HEK293 (cell line): ENCODE data around the gene CCDC14.

Experiments used
- CTCF ChIA-PET: fragments of 350-600 bp; formaldehyde crosslinking; extraction: SDS; loops from one replicate; lab custom pipeline; 2021; ENCODE audit warnings: antibody characterized with exemption; lab: Yijun Ruan, JAX
- POLR2A ChIA-PET: fragments of 300-600 bp; formaldehyde crosslinking; extraction: SDS; loops from one replicate; lab custom pipeline; 2020; ENCODE audit warnings: antibody characterized with exemption, inconsistent platforms; lab: Yijun Ruan, JAX
- H3K27ac ChIP-seq: fragments of 200-500 bp; sonication (Bioruptor generic); 2 replicates; pipeline ENCODE4 v1.5.1; 2014; ENCODE audit warnings: low read depth, low read length, control low read depth, inconsistent platforms; ENCODE audit errors: extremely low read depth
- H3K36me3 ChIP-seq, 2 experiments: fragments of 200-500 bp in 1 of 2; sonication (Bioruptor generic) in 1 of 2; 1 replicate in 1 of 2; 2 replicates in 1 of 2; pipeline ENCODE4 v1.5.1; 2014 to 2017; ENCODE audit warnings: inconsistent platforms in 2 of 2, low read length in 2 of 2; ENCODE audit not compliant: control insufficient read depth in 2 of 2, insufficient read depth in 1 of 2
- H3K4me1 ChIP-seq: fragments of 200-500 bp; sonication (Bioruptor generic); 2 replicates; pipeline ENCODE4 v1.5.1; 2014; ENCODE audit warnings: mild to moderate bottlenecking, low read length, inconsistent platforms; ENCODE audit not compliant: control insufficient read depth, insufficient read depth
- H3K4me3 ChIP-seq: 2 replicates; pipeline ENCODE4 v1.5.1; 2011; ENCODE audit warnings: low read depth, mild to moderate bottlenecking, control low read depth, low read length, moderate library complexity
- H3K9me3 ChIP-seq: fragments of 200-500 bp; sonication (Bioruptor generic); 2 replicates; pipeline ENCODE4 v1.5.1; 2014; ENCODE audit warnings: low read depth, low read length, inconsistent platforms; ENCODE audit not compliant: control insufficient read depth, insufficient read depth
- GLIS1 ChIP-seq: fragments of 450-650 bp; formaldehyde crosslinking; IDR thresholded peaks from 2 replicates; pipeline ENCODE4 v1.5.1; 2016; ENCODE audit warnings: missing biosample characterization, missing genetic modification characterization
- GLIS2 ChIP-seq: fragments of 450-650 bp; formaldehyde crosslinking; IDR thresholded peaks from 2 replicates; pipeline ENCODE4 v1.5.1; 2016; ENCODE audit warnings: missing biosample characterization, missing genetic modification characterization
- IKZF3 ChIP-seq: fragments of 450-650 bp; IDR thresholded peaks from 2 replicates; pipeline ENCODE4 v1.5.0; 2018; ENCODE audit warnings: missing biosample characterization, mild to moderate bottlenecking, missing genetic modification characterization, moderate library complexity
- OSR2 ChIP-seq: fragments of 450-650 bp; formaldehyde crosslinking; IDR thresholded peaks from 2 replicates; pipeline ENCODE4 v1.5.1; 2016; ENCODE audit warnings: missing biosample characterization, missing genetic modification characterization
- SP3 ChIP-seq: fragments of 450-650 bp; formaldehyde crosslinking; IDR thresholded peaks from 2 replicates; pipeline ENCODE4 v1.5.1; 2016; ENCODE audit warnings: missing biosample characterization, missing genetic modification characterization
- TCF7L2 ChIP-seq: IDR thresholded peaks from 2 replicates; pipeline ENCODE4 v1.6.1; 2011; ENCODE audit warnings: low read depth, mild to moderate bottlenecking, inconsistent platforms, low read length, moderate library complexity, borderline replicate concordance
- ZBTB20 ChIP-seq: fragments of 450-650 bp; formaldehyde crosslinking; IDR thresholded peaks from 2 replicates; pipeline ENCODE4 v1.5.1; 2016; ENCODE audit warnings: missing biosample characterization, missing genetic modification characterization
- ZBTB8A ChIP-seq: fragments of 450-650 bp; formaldehyde crosslinking; IDR thresholded peaks from 2 replicates; pipeline ENCODE4 v1.5.1; 2016; ENCODE audit warnings: missing biosample characterization, missing genetic modification characterization
- ZFHX2 ChIP-seq: fragments of 450-650 bp; formaldehyde crosslinking; conservative IDR thresholded peaks from 2 replicates; pipeline ENCODE4 v1.5.1; 2016; ENCODE audit warnings: missing biosample characterization, missing genetic modification characterization
- ZNF146 ChIP-seq: fragments of 450-650 bp; formaldehyde crosslinking; IDR thresholded peaks from 2 replicates; pipeline ENCODE4 v1.5.1; 2016; ENCODE audit warnings: missing biosample characterization, missing genetic modification characterization
- ZNF174 ChIP-seq: fragments of 450-650 bp; formaldehyde crosslinking; IDR thresholded peaks from 2 replicates; pipeline ENCODE4 v1.5.0; 2017; ENCODE audit warnings: missing biosample characterization, mild to moderate bottlenecking, missing genetic modification characterization
- ZNF335 ChIP-seq: fragments of 450-650 bp; formaldehyde crosslinking; conservative IDR thresholded peaks from 2 replicates; pipeline ENCODE4 v1.5.1; 2016; ENCODE audit warnings: missing biosample characterization, missing genetic modification characterization
- ZNF501 ChIP-seq: fragments of 450-650 bp; formaldehyde crosslinking; IDR thresholded peaks from 2 replicates; pipeline ENCODE4 v1.5.1; 2016; ENCODE audit warnings: missing biosample characterization, missing genetic modification characterization
- ZNF677 ChIP-seq: fragments of 450-650 bp; IDR thresholded peaks from 2 replicates; pipeline ENCODE4 v1.5.0; 2018; ENCODE audit warnings: missing biosample characterization, mild to moderate bottlenecking, missing genetic modification characterization, moderate library complexity
- ZNF792 ChIP-seq: fragments of 450-650 bp; formaldehyde crosslinking; IDR thresholded peaks from 2 replicates; pipeline ENCODE4 v1.5.1; 2016; ENCODE audit warnings: missing biosample characterization, missing genetic modification characterization
- ZNF837 ChIP-seq: fragments of 450-650 bp; formaldehyde crosslinking; IDR thresholded peaks from 2 replicates; pipeline ENCODE4 v1.5.1; 2016; ENCODE audit warnings: missing biosample characterization, missing genetic modification characterization
- ZSCAN30 ChIP-seq: fragments of 450-650 bp; IDR thresholded peaks from 2 replicates; pipeline ENCODE4 v1.5.1; 2018; ENCODE audit warnings: missing biosample characterization, mild to moderate bottlenecking, missing genetic modification characterization, moderate library complexity
- ZXDB ChIP-seq: fragments of 450-650 bp; formaldehyde crosslinking; IDR thresholded peaks from 2 replicates; pipeline ENCODE4 v1.5.1; 2016; ENCODE audit warnings: missing biosample characterization, missing genetic modification characterization
- TF ChIP-seq, protein P1 (sequence below): fragments of 450-650 bp; formaldehyde crosslinking; IDR thresholded peaks from 2 replicates; pipeline ENCODE4 v1.5.1; 2016; ENCODE audit warnings: missing biosample characterization, missing genetic modification characterization
- TF ChIP-seq, protein P2 (sequence below): fragments of 450-650 bp; formaldehyde crosslinking; IDR thresholded peaks from 2 replicates; pipeline ENCODE4 v1.5.1; 2017; ENCODE audit warnings: missing biosample characterization, missing genetic modification characterization
- TF ChIP-seq, protein P3 (sequence below): fragments of 450-650 bp; formaldehyde crosslinking; IDR thresholded peaks from 2 replicates; pipeline ENCODE4 v1.5.1; 2016; ENCODE audit warnings: missing biosample characterization, missing genetic modification characterization
- TF ChIP-seq, protein P4 (sequence below): fragments of 450-650 bp; formaldehyde crosslinking; IDR thresholded peaks from 2 replicates; pipeline ENCODE4 v1.5.1; 2016; ENCODE audit warnings: missing biosample characterization, missing genetic modification characterization
- TF ChIP-seq, protein P5 (sequence below): fragments of 450-650 bp; formaldehyde crosslinking; optimal IDR thresholded peaks from 2 replicates; pipeline ENCODE3; 2016; ENCODE audit warnings: missing biosample characterization, mild to moderate bottlenecking, missing genetic modification characterization

CCDC14 gene, protein sequence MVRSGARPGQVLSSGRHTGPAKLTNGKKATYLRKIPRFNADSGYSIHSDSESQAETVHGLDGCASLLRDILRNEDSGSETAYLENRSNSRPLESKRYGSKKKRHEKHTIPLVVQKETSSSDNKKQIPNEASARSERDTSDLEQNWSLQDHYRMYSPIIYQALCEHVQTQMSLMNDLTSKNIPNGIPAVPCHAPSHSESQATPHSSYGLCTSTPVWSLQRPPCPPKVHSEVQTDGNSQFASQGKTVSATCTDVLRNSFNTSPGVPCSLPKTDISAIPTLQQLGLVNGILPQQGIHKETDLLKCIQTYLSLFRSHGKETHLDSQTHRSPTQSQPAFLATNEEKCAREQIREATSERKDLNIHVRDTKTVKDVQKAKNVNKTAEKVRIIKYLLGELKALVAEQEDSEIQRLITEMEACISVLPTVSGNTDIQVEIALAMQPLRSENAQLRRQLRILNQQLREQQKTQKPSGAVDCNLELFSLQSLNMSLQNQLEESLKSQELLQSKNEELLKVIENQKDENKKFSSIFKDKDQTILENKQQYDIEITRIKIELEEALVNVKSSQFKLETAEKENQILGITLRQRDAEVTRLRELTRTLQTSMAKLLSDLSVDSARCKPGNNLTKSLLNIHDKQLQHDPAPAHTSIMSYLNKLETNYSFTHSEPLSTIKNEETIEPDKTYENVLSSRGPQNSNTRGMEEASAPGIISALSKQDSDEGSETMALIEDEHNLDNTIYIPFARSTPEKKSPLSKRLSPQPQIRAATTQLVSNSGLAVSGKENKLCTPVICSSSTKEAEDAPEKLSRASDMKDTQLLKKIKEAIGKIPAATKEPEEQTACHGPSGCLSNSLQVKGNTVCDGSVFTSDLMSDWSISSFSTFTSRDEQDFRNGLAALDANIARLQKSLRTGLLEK

DNA sequence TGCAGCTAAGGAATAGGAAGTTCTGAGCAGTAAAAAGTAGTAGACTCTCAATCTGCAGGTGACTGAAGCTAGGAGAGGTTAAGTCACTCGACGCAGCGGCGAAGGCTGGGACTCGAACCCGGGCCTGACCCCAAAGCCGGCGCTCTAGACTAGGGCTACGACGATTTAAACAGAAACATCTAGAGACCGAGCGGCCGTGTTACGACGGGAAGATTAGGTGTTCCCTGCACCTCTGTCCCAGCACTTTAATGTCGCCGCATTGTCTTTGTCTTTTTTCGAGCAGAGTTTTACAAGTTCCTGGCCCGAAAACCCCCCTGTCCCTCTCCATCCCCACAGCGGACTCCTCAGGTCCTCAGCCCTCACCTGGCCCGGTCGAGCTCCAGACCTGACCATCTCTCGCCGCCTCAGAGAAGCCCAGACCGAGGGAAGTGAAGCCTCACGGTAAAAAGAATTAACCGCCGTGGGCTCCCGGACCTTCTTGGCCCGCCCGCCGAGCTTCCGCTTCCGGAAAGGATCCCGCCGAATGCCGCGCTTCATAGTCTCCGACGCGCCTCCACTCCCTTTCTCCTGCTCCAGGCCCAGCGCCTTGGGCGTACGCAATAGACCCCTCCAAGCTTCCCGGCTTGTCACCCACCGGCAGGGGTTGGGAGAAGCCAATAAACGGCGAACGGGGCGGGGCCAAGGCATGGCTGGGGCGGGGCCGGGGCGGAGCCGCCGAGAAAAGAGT lies at the start of gene CCDC14:
CCDC14 (minus strand) TSS at position 449 of the 727 bp plus-strand sequence; CDS start at position 393, 56 bp downstream.
- Histone ChIP-seq H3K36me3 (peaks cover 4 to 5% of the 10 kb centered on the region in 2 experiments; a peak in 2 of 3 replicates), H3K4me3 (peak within 1 kb of the TSS; percentile 77), H3K4me1 (no peaks in the 10 kb centered on the region), H3K9me3 (no peaks in the 10 kb centered on the region), H3K27ac (peak within 1 kb of the TSS; percentile 81)
- POLR2A ChIA-PET = interaction anchor here (0.7 to 1.5 kb wide), 4 partner anchors 11 to 485 kb away, joined by 3 to 6 read pairs (median 4); partner anchors contain the start of gene KALRN
- CTCF ChIA-PET = interaction anchor here (0.5 to 0.7 kb wide), 3 partner anchors 75 to 309 kb away, joined by 3 to 6 read pairs (median 4); no protein-coding TSS in a partner anchor
- TF ChIP-seq IKZF3 (tag by site-specific recombination) (peak; percentile 98), GLIS2 (peak; percentile 68), ZNF146 (no peak), ZFHX2 (tag by site-specific recombination) (no peak), GLIS1 (tag by site-specific recombination) (peak; percentile 56), ZNF174 (tag by site-specific recombination) (no peak), ZNF501 (tag by site-specific recombination) (peak; percentile 45; the same call in 1 of the 2 replicates), ZBTB8A (peak; percentile 30), ZNF677 (no peak), ZBTB20 (tag by site-specific recombination) (0 out of 2 replicates have a peak, but pooled peaks have one; percentile 15), ZNF335 (tag by site-specific recombination) (peak; percentile 38; the same call in 1 of the 2 replicates), ZXDB (tag by site-specific recombination) (peak; percentile 67; the same call in 1 of the 2 replicates), ZNF837 (tag by site-specific recombination) (no peak), TCF7L2 (peak; percentile 38; the same call in 1 of the 2 replicates), SP3 (tag by site-specific recombination) (peak; percentile 55; the same call in 1 of the 2 replicates), ZNF792 (no peak), OSR2 (tag by site-specific recombination) (peak; percentile 31; the same call in 1 of the 2 replicates), ZSCAN30 (tag by site-specific recombination) (peak; percentile 24; the same call in 1 of the 2 replicates)
- TF ChIP-seq, protein P1, sequence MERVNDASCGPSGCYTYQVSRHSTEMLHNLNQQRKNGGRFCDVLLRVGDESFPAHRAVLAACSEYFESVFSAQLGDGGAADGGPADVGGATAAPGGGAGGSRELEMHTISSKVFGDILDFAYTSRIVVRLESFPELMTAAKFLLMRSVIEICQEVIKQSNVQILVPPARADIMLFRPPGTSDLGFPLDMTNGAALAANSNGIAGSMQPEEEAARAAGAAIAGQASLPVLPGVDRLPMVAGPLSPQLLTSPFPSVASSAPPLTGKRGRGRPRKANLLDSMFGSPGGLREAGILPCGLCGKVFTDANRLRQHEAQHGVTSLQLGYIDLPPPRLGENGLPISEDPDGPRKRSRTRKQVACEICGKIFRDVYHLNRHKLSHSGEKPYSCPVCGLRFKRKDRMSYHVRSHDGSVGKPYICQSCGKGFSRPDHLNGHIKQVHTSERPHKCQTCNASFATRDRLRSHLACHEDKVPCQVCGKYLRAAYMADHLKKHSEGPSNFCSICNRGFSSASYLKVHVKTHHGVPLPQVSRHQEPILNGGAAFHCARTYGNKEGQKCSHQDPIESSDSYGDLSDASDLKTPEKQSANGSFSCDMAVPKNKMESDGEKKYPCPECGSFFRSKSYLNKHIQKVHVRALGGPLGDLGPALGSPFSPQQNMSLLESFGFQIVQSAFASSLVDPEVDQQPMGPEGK (tag by site-specific recombination) = peak; percentile 48
- TF ChIP-seq, protein P2, sequence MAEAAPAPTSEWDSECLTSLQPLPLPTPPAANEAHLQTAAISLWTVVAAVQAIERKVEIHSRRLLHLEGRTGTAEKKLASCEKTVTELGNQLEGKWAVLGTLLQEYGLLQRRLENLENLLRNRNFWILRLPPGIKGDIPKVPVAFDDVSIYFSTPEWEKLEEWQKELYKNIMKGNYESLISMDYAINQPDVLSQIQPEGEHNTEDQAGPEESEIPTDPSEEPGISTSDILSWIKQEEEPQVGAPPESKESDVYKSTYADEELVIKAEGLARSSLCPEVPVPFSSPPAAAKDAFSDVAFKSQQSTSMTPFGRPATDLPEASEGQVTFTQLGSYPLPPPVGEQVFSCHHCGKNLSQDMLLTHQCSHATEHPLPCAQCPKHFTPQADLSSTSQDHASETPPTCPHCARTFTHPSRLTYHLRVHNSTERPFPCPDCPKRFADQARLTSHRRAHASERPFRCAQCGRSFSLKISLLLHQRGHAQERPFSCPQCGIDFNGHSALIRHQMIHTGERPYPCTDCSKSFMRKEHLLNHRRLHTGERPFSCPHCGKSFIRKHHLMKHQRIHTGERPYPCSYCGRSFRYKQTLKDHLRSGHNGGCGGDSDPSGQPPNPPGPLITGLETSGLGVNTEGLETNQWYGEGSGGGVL (tag by site-specific recombination) = no peak
- TF ChIP-seq, protein P3, sequence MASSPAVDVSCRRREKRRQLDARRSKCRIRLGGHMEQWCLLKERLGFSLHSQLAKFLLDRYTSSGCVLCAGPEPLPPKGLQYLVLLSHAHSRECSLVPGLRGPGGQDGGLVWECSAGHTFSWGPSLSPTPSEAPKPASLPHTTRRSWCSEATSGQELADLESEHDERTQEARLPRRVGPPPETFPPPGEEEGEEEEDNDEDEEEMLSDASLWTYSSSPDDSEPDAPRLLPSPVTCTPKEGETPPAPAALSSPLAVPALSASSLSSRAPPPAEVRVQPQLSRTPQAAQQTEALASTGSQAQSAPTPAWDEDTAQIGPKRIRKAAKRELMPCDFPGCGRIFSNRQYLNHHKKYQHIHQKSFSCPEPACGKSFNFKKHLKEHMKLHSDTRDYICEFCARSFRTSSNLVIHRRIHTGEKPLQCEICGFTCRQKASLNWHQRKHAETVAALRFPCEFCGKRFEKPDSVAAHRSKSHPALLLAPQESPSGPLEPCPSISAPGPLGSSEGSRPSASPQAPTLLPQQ (tag by site-specific recombination) = no peak; the same call in 1 of the 2 replicates
- TF ChIP-seq, protein P4, sequence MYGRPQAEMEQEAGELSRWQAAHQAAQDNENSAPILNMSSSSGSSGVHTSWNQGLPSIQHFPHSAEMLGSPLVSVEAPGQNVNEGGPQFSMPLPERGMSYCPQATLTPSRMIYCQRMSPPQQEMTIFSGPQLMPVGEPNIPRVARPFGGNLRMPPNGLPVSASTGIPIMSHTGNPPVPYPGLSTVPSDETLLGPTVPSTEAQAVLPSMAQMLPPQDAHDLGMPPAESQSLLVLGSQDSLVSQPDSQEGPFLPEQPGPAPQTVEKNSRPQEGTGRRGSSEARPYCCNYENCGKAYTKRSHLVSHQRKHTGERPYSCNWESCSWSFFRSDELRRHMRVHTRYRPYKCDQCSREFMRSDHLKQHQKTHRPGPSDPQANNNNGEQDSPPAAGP (tag by site-specific recombination) = 0 out of 2 replicates have a peak, but pooled peaks have one; percentile 14
- TF ChIP-seq, protein P5, sequence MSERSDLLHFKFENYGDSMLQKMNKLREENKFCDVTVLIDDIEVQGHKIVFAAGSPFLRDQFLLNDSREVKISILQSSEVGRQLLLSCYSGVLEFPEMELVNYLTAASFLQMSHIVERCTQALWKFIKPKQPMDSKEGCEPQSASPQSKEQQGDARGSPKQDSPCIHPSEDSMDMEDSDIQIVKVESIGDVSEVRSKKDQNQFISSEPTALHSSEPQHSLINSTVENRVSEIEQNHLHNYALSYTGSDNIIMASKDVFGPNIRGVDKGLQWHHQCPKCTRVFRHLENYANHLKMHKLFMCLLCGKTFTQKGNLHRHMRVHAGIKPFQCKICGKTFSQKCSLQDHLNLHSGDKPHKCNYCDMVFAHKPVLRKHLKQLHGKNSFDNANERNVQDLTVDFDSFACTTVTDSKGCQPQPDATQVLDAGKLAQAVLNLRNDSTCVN (tag by site-specific recombination) = peak; percentile 39
